Measurements from ENCODE around the gene GRAMD4.
A peak's percentile ranks its signal among the peaks of the same experiment; 100 is the strongest.

GRAMD4 gene

GRCh38 chr22:46596819-46597218 is 23.4 kb upstream of the GRAMD4 start:
- no peak for DNase-seq (ENCODE audit: low spot score)

- no peak for DNase-seq (ENCODE audit: low spot score)
Measured at GRCh38 chr22:46598224-46598623, 22.0 kb upstream of the GRAMD4 start.

- no peak for DNase-seq (ENCODE audit: low spot score)
Measured at GRCh38 chr22:46598737-46599424, 21.3 kb upstream of the GRAMD4 start.

- no peak for DNase-seq (ENCODE audit: low spot score)
Measured at GRCh38 chr22:46600273-46600796, 19.9 kb upstream of the GRAMD4 start.

GRCh38 chr22:46602025-46602424 is 18.2 kb upstream of the GRAMD4 start:
- no peak for DNase-seq (ENCODE audit: low spot score)

GRCh38 chr22:46604306-46604690 is 15.9 kb upstream of the GRAMD4 start:
- no peak for DNase-seq (ENCODE audit: low spot score)

GRCh38 chr22:46605117-46605516 is 15.1 kb upstream of the GRAMD4 start:
- no peak for DNase-seq (ENCODE audit: low spot score)

- no peak for DNase-seq (ENCODE audit: low spot score)
Measured at GRCh38 chr22:46606886-46607285, 13.3 kb upstream of the GRAMD4 start.

GRCh38 chr22:46607483-46608114 is 12.6 kb upstream of the GRAMD4 start:
- DNase-seq (ENCODE audit: low spot score) = no peak

GRCh38 chr22:46609175-46609690 is 11.0 kb upstream of the GRAMD4 start:
- no peak for DNase-seq (ENCODE audit: low spot score)

- DNase-seq (ENCODE audit: low spot score) = no peak
Measured at GRCh38 chr22:46609724-46610201, 10.4 kb upstream of the GRAMD4 start.

GRCh38 chr22:46610356-46610755 is 9.8 kb upstream of the GRAMD4 start:
- DNase-seq (ENCODE audit: low spot score) = no peak

GRCh38 chr22:46611189-46611588 is 9.0 kb upstream of the GRAMD4 start:
- DNase-seq (ENCODE audit: low spot score) = no peak

- no peak for DNase-seq (ENCODE audit: low spot score)
Measured at GRCh38 chr22:46612341-46612903, 7.8 kb upstream of the GRAMD4 start.

GRCh38 chr22:46612904-46613605 is 7.1 kb upstream of the GRAMD4 start:
- no peak for DNase-seq (ENCODE audit: low spot score)

- no peak for DNase-seq (ENCODE audit: low spot score)
Measured at GRCh38 chr22:46613606-46614021, 6.6 kb upstream of the GRAMD4 start.

GRCh38 chr22:46614025-46614931 is 5.9 kb upstream of the GRAMD4 start:
- no peak for DNase-seq (ENCODE audit: low spot score)

GRCh38 chr22:46617207-46617985 is 2.8 kb upstream of the GRAMD4 start:
- DNase-seq (ENCODE audit: low spot score) = peak; percentile 54

GRCh38 chr22:46617986-46618647 is 2.1 kb upstream of the GRAMD4 start:
- no peak for DNase-seq (ENCODE audit: low spot score)

- DNase-seq (ENCODE audit: low spot score) = no peak
Measured at GRCh38 chr22:46618667-46619066, 1.5 kb upstream of the GRAMD4 start.

All from AG08395 (cell line).